SKM-1 (cell line): ENCODE measurements around the gene DIPK2B.
A peak's percentile ranks its signal among the peaks of the same experiment; 100 is the strongest.

Source experiments
- DNase-seq: peaks from one replicate; lab custom pipeline; 2025; ENCODE audit not compliant: unreplicated experiment; lab: John Stamatoyannopoulos, UW

The DIPK2B gene

DNA sequence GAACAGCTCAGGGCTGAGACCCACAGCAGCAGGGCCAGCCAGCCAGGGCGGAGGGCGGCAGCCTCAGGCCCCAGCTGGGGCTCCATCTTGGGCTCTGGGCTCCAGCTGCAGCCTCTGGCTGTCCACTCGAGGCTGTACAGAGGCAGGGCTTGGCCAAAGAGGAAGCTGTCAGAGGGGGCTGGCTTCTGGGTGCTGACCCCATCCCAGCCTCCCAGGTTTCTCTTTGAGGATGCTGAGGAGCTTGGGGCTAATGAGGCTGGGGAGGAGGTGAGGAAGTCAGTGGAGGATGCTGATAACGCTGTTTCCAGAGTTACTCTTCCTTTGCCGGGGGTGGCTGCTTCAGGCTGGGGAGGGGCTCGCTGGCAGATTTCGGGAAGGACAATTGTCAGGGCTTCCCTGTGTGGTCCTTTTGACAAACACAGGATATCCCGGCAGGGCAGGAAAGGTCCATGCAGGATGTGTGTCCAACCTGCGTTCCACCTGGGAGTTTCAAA, at the start of gene DIPK2B:
Gene DIPK2B (minus strand): TSS at position 136 of the 494 bp plus-strand sequence. CDS start 50 bp downstream, at position 86.
- no peak for DNase-seq

- no peak for DNase-seq
Measured at GRCh38 chrX:45240301-45240700, 39.6 kb upstream of the DIPK2B start.

DNA sequence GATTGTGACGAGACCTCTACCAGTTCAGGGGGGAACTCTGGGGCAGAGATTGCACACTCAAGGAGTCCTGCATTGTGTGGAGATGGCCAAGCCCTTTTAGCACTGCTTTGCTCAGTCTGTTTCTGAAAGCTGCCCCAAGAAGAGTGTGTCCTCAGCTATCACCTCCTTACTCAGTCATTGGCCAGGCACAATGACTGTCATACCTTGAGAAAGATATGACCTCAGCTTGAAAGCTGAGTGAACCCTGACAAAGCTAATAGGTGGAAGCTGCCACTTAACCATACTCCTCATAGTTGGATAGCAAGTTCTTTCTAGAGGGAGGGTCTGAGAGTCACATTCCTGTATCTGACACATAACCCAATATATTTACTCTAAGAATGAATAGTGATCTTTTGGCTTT, 37.8 kb upstream of the DIPK2B start:
- DNase-seq, result no peak

GRCh38 chrX:45233531-45233930, 32.9 kb upstream of the DIPK2B start:
- no peak for DNase-seq

DNA sequence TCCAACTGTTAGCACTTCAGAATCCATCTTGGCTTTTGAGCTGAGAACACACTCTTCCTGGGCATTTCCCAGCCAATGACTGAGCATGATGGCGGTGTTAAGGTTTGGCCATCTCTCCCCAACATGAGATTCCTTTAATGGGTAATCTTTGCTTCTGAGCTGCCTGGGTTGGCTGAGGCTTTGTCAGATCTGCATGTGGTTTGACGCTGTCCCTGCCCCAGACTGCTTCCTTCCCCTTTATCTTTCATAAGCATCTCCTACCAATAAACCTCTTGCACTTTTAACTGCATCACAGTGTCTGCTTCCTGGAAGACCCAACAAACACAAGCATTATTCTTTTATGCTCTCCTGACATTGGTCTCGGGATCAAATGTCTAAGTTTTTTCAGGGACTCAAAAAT, 31.5 kb upstream of the DIPK2B start:
- DNase-seq, result no peak

DNA sequence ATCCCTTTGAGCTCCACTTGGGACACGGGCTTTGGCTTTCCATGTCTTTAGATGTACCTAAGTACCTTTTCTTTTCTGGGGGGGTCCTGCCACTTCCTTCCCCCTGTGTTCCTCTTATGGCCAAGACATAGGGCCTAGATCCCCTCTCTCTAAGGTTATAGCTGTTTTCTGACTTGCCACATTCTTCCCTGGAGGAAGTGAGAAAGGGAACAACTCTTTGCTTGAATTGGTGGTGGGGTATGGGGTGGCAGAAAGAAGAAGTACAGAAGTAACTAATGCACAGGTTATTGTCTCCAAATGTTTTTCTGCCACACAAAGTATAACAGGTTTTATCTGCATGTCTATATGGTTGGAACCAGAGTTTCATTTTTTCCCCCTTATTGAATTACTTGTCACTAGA, 29.7 kb upstream of the DIPK2B start:
- DNase-seq, result peak; percentile 45

DNA sequence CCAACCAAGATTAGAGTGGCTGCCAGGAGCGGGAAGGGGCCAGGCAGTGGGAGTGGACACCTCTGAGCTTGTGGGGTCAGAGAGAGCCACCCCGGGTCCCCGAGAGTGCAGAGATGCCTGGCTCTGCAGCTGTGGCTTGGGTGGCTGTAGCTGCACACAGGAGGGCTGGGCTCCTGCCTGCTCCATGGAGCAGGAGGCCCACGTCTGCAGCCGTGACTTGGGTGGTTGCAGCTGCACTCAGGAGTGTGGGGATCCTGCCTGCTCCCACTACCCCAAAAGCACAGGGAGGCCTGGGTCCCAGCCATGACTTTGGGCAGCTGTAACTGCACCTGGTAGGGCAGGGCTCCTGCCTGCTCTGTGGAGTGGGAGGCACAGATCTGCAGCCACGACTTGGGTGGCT, 28.7 kb upstream of the DIPK2B start:
- DNase-seq, result no peak

DNA sequence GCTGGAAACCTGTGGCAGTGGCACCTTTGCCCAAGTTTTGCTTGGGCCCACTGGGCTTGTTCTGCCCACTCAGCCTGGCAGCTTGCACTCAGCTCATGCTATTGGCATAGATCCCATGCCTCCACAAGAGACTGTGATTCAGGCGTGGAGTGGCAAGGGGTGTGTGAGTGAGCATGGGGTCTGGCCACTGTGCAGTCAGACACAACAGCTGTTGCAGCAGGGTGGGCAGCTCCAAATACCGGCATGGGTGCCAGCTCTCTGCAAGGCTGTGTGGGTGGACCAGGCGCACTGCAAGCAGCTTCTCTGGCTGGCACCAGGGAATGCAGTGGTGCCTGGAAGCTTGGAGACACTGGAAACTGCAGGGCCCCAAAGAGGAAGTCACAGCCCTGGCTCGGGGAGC, 27.4 kb upstream of the DIPK2B start:
- no peak for DNase-seq

GRCh38 chrX:45208121-45208856, 7.6 kb upstream of the DIPK2B start:
- DNase-seq, result no peak

DNA sequence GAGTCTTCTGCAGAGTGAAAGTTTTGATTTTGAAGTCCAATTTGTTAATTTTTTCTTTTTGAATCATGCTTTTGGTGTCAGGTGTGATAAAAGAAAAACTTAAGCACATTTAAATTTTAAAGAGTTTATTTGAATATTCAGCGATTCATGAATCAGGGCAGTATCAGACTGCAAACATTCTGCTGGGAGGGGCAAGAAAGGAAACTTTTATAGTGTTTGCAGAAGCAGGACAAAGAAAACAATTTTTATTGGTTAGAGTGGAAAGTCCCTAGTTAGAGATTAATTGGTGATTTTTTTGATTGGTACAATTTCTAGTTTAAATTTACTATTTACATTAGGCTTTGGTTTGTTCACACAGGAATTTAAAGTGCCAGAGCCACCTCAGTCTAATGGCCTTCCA, 1.5 kb upstream of the DIPK2B start:
- no peak for DNase-seq

DNA sequence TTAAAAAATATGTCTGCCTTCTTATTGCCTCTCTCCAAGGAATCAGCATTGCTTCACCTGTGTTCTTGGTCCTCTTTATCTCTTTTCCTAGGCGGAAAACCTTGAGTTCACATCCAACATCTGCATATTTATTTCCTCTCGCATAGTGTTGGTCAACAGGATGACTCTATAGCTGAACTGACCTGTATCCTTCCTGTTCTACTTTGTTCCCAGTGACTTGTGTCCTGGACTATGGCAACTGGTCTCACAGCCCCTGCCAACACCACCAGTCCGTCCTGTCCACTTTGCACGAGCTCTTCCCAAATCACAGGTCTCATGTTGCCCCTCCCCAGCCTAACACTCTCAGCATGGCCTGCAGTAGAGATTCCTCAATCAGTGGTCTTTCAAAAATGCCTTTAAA, 2.0 kb downstream of the DIPK2B start:
- no peak for DNase-seq

DNA sequence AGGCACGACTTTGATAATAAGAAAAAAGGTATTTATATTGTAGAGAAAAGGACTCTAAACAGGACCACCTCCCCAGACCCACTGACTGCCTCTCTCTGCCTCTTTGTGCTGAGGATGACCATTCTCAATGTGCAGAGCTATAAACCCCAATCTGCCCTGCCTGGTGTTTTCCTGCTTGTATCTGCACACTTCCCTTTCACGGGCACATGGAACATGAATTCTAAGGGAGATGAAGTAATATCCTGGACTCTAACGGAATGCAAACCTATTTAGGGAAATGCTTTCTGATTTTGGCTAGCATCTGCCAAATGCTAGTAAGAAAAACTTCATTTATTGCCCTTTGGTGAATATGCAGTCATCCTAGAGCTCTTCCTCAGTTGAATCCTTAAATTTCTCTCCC, 2.4 kb downstream of the DIPK2B start:
- no peak for DNase-seq

DNA sequence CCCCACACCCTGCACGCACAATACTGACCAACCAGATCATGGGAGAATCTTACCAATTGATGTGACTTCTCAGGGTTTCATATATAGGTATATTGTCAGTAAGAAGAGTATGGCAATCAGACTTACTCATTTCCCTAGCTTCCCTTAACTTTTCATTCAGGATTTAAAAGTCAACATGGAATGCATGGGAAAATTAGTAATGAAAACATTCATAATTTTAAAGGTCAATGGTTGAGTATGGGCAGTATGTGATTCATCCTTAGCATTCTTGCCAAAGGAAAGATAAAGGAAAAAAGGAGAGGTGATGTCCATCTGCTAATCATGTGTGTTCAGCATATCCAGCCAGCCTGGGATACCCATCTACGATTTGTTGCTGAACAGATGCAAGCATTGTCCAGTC, 4.0 kb downstream of the DIPK2B start:
- DNase-seq, result no peak

DNA sequence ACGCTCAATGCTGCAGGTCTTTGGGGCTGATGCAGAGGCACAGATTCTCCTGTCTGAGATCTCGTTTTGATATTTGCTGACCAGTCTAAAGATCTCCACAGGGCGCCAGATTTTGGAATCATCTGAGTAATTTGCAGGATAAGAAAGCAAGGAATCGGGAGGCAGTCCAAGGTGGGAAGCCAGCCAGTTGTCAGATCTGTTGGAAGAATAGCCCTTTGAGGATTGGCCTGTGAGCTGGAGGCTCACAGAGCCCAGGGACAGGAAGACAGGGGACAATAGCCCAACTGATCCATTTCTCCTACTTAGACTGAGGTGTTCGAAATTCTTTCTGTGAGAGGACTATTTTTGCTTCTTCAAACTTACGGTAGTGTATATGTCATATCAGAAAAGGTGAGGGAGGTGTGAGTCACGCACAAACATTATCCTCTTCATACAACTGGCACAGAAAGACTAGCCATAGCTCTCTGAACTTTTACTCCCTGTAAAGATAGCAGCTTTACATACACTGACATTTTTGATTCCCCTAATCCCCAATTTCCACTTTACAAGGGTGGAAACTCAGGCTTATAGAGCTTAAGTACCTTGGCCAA, 8.8 kb downstream of the DIPK2B start:
- DNase-seq, result no peak

DNA sequence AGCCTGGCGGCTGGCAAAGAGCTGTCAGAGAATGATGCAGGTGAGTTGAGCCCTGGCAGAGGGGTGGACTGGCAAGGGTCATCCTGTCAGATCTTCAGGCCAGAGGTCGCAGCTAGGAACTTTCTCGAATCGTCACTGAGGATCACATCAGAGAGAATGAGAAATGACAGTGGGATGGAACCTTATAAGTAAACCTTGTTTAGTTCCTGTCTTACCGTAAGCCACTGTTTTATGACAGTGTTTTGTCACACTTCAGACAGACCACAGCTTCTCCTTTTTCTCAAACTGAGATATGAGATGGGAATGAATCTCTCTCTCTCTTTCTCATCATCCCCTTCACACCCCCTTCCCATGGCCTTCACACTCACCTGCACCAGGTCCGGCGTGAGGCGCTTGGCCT, 9.3 kb downstream of the DIPK2B start:
- peak; percentile 28 for DNase-seq

DNA sequence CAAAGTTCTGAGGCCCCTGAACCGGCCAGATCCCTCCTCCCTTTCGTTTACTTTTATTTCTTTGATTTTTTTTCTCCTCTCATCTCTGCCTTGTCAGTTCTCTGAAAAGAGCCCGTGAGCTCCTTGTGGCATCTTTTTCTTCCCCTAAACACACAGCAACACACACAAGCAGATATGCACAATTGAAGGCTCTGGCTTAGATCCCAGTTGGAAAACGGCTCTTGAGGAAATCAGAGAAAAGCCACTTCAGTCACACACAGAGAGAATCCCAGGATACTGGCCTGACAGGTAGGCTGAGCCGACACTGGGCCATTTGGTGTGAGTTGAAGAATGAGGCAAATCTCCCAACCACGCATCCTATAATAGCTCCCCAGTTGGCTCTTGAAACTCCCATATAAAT, 12.9 kb downstream of the DIPK2B start:
- no peak for DNase-seq

- no peak for DNase-seq
Measured at GRCh38 chrX:45186643-45187026, 14.0 kb downstream of the DIPK2B start.

DNA sequence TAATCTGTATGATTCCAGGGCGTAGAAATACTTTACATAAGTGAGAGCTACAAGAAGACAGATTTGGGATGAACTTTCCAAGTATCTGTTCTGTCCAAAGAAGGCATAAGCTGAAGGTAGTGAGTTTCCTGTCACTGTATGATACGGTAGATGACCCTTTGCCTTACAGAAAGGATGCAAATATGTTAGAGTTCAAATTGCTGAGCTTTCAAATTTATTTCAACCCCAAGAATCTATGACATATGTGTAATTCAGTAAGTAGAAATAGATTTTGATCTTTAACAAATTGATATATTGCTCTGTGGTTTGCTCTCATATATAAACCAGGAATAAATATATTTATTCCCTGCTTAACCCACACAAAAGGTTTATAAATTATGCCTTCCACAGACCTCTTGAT, 16.5 kb downstream of the DIPK2B start:
- DNase-seq, result no peak

DNA sequence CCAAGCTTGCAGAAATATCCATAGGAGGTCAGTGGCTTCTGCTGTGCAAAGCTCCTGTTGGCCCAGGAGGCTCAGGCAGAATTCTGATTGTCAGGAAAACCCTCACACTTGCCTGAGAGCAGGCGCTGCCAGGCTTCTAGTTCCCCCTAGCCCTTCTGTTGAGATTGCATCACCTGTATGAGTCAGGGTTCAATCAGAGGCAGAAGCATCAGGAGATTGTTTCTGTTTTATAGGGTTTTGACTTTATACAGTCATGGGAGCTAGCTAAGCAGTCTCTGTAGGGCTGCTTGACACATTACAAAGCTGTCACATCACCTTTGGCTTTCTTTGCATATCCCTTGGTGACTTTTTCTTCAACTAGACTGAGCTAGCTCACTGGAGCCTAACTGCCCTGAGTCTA, 27.8 kb downstream of the DIPK2B start:
- peak; percentile 5 for DNase-seq

- no peak for DNase-seq
Measured at GRCh38 chrX:45166781-45167180, 33.9 kb downstream of the DIPK2B start.

- no peak for DNase-seq
Measured at GRCh38 chrX:45165726-45166125, 35.0 kb downstream of the DIPK2B start.

- DNase-seq, result no peak
Measured at GRCh38 chrX:45164995-45165394, 35.7 kb downstream of the DIPK2B start.
